Stimulated activated naive B cell treated with anti-CD40 and anti-IgM and Interleukin-4, amounts not matched to agents 10 μg/mL and 1 μg/mL and 100 μg/mL, for 72 hours (primary cell): Measurements from ENCODE around the gene TTF2.
A peak's percentile ranks its signal among the peaks of the same experiment; 100 is the strongest.

Source experiments
- ATAC-seq, 2 donors: fragments of 150-1000 bp; cut with Tn5 transposase; replicated peaks; 2 replicates each; pipeline ENCODE4 v1.10.0; 2021; ENCODE audit warnings: moderate library complexity in 1 of 2
- DNase-seq: peaks from one replicate; pipeline ENCODE4 v3.0.0; 2021
- H3K27ac Mint-ChIP-seq: one replicate; pipeline ENCODE4 v1.8.0; 2022; ENCODE audit warnings: mild to moderate bottlenecking, mixed read lengths
- H3K27me3 Mint-ChIP-seq, 2 donors: one replicate each; pipeline ENCODE4 v1.8.0; 2022; ENCODE audit warnings: mixed read lengths in 2 of 2
- H3K36me3 Mint-ChIP-seq, 2 donors: one replicate each; pipeline ENCODE4 v1.8.0; 2022; ENCODE audit warnings: mixed read lengths in 2 of 2, mild to moderate bottlenecking in 1 of 2
- H3K4me1 Mint-ChIP-seq, 2 donors: one replicate each; pipeline ENCODE4 v1.8.0; 2022; ENCODE audit warnings: mixed read lengths in 2 of 2, mild to moderate bottlenecking in 1 of 2
- H3K4me3 Mint-ChIP-seq, 2 donors: one replicate each; pipeline ENCODE4 v1.8.0; 2022; ENCODE audit warnings: mild to moderate bottlenecking in 2 of 2, mixed read lengths in 2 of 2, moderate library complexity in 1 of 2
- H3K9me3 Mint-ChIP-seq, 2 donors: one replicate each; pipeline ENCODE4 v1.8.0; 2022; ENCODE audit warnings: mixed read lengths in 2 of 2, mild to moderate bottlenecking in 1 of 2

Gene TTF2

GRCh38 chr1:117032681-117033539, 27.2 kb upstream of the TTF2 start:
- Mint-ChIP-seq H3K4me3 (no peak overlapping the region), H3K27ac (no peak overlapping the region), H3K9me3 (no peaks in the 10 kb centered on the region), H3K4me1 (peaks cover 0 to 4% of the 10 kb centered on the region in 2 donors), H3K36me3 (no peaks in the 10 kb centered on the region), H3K27me3 (no peaks in the 10 kb centered on the region)
- no peak for DNase-seq
- ATAC-seq, result no peak

DNA sequence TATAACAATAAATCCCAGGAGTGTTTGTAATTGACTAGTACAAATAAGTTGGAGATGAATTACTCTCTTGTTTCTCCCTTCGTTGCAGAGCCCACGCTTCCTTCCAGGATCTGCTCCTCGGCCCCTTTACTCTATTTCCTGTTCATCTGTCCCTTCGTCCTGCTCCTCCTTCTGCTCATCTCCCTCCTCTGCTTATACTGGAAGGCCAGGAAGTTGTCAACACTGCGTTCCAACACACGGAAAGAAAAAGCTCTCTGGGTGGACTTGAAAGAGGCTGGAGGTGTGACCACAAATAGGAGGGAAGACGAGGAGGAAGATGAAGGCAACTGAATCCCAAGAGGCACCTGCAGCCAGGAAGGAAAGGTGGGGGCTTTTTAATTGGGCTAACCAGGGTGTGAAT, 26.4 kb upstream of the TTF2 start:
- DNase-seq (no peak), ATAC-seq (no peak)
- H3K27ac Mint-ChIP-seq, result no peak overlapping the region
- peaks cover 0 to 6% of the 10 kb centered on the region in 2 donors for H3K27me3 Mint-ChIP-seq
- no peaks in the 10 kb centered on the region for H3K36me3 Mint-ChIP-seq
- peaks cover 0 to 4% of the 10 kb centered on the region in 2 donors for H3K4me1 Mint-ChIP-seq
- H3K4me3 Mint-ChIP-seq, result no peak overlapping the region
- no peaks in the 10 kb centered on the region for H3K9me3 Mint-ChIP-seq

DNA sequence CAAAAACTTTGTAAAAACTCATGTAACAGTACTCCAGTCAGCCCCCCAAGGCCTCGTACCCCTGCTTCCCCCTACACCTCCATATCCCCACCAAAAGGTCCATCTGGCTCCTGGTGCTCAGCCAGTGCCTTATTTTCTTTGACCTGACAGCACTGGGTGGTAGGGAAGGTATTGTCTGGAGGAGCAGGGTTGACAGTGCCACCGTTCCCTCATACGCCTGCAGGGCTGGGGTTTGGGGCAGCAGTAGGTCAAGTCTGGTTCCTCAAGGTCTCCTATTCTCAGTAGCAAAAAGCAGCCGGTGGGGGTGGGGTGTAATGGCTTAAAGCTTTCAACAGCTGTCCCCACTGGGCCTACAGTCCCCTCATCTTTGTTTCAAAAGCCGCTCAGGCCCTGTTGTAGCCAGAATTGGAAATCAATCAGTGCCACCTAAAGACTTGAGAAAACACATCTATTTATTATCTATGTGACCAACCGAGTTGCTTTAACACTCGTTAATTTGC, 25.3 kb upstream of the TTF2 start:
- Mint-ChIP-seq H3K4me3 (no peak overlapping the region), H3K4me1 (peaks cover 0 to 4% of the 10 kb centered on the region in 2 donors), H3K27me3 (peaks cover 0 to 7% of the 10 kb centered on the region in 2 donors), H3K36me3 (no peaks in the 10 kb centered on the region), H3K27ac (no peak overlapping the region), H3K9me3 (no peaks in the 10 kb centered on the region)
- no peak for DNase-seq
- ATAC-seq, result no peak

GRCh38 chr1:117036018-117036461, 24.1 kb upstream of the TTF2 start:
- no peak overlapping the region for H3K4me3 Mint-ChIP-seq
- no peak for ATAC-seq

GRCh38 chr1:117037802-117038201, 22.3 kb upstream of the TTF2 start:
- peaks cover 0 to 7% of the 10 kb centered on the region in 2 donors for H3K27me3 Mint-ChIP-seq
- H3K27ac Mint-ChIP-seq, result no peak overlapping the region
- H3K9me3 Mint-ChIP-seq, result peaks cover 0 to 2% of the 10 kb centered on the region in 2 donors
- no peak for ATAC-seq
- no peaks in the 10 kb centered on the region for H3K36me3 Mint-ChIP-seq
- no peak overlapping the region for H3K4me3 Mint-ChIP-seq
- no peak for DNase-seq
- peaks cover 0 to 2% of the 10 kb centered on the region in 2 donors for H3K4me1 Mint-ChIP-seq

More at GRCh38 chr1:117036018-117036461, 24.1 kb upstream of the TTF2 start:
- no peak for DNase-seq
- Mint-ChIP-seq H3K36me3 (no peaks in the 10 kb centered on the region), H3K9me3 (no peaks in the 10 kb centered on the region), H3K4me1 (peaks cover 0 to 4% of the 10 kb centered on the region in 2 donors), H3K27me3 (peaks cover 0 to 7% of the 10 kb centered on the region in 2 donors), H3K27ac (no peak overlapping the region)

DNA sequence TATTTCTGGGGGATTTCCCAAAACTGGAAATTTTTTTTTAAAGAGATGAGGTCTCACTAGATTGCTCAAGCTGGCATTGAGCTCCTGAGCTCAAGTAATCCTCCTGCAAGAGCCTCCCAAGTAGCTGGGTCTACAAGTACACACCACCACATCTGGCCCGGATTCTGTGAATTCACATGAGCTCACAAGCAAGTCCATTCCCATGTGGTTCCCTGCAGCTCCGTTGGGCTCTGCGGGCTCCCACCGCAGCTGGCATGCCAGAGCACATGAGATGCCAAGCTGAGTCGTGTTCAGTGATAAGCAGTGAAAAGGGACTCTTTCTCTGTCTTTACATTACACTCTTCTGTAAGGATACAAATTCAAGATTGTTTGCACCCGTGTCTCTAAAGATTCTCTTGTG, 21.9 kb upstream of the TTF2 start:
- Mint-ChIP-seq H3K36me3 (no peaks in the 10 kb centered on the region), H3K4me1 (no peaks in the 10 kb centered on the region), H3K27ac (no peak overlapping the region), H3K4me3 (no peak overlapping the region), H3K27me3 (peaks cover 0 to 7% of the 10 kb centered on the region in 2 donors), H3K9me3 (peaks cover 0 to 2% of the 10 kb centered on the region in 2 donors)
- DNase-seq, result no peak
- no peak for ATAC-seq

GRCh38 chr1:117044217-117044616, 15.9 kb upstream of the TTF2 start:
- no peak overlapping the region for H3K27ac Mint-ChIP-seq
- DNase-seq (no peak), ATAC-seq (no peak)
- peaks cover 0 to 1% of the 10 kb centered on the region in 2 donors for H3K36me3 Mint-ChIP-seq
- no peak overlapping the region for H3K4me3 Mint-ChIP-seq
- H3K4me1 Mint-ChIP-seq, result peaks cover 13% of the 10 kb centered on the region in 2 donors
- no peaks in the 10 kb centered on the region for H3K27me3 Mint-ChIP-seq
- H3K9me3 Mint-ChIP-seq, result peaks cover 0 to 3% of the 10 kb centered on the region in 2 donors

GRCh38 chr1:117045644-117046043, 14.5 kb upstream of the TTF2 start:
- peaks cover 0 to 3% of the 10 kb centered on the region in 2 donors for H3K9me3 Mint-ChIP-seq
- DNase-seq, result no peak
- ATAC-seq, result no peak
- peaks cover 22 to 27% of the 10 kb centered on the region in 2 donors for H3K4me1 Mint-ChIP-seq
- no peak overlapping the region for H3K27ac Mint-ChIP-seq
- peaks cover 0 to 3% of the 10 kb centered on the region in 2 donors for H3K36me3 Mint-ChIP-seq
- no peak overlapping the region for H3K4me3 Mint-ChIP-seq
- no peaks in the 10 kb centered on the region for H3K27me3 Mint-ChIP-seq

GRCh38 chr1:117046781-117047180, 13.3 kb upstream of the TTF2 start:
- Mint-ChIP-seq H3K36me3 (peaks cover 0 to 3% of the 10 kb centered on the region in 2 donors), H3K27ac (no peak overlapping the region), H3K4me1 (peaks cover 28 to 38% of the 10 kb centered on the region in 2 donors)

GRCh38 chr1:117047271-117047670, 12.9 kb upstream of the TTF2 start:
- DNase-seq, result no peak
- Mint-ChIP-seq H3K27me3 (no peaks in the 10 kb centered on the region), H3K9me3 (peaks cover 0 to 2% of the 10 kb centered on the region in 2 donors), H3K36me3 (peaks cover 0 to 3% of the 10 kb centered on the region in 2 donors), H3K4me3 (no peak overlapping the region), H3K4me1 (peaks cover 30 to 43% of the 10 kb centered on the region in 2 donors), H3K27ac (peak overlapping the region; percentile 2)
- ATAC-seq, result no peak

More at GRCh38 chr1:117046781-117047180, 13.3 kb upstream of the TTF2 start:
- Mint-ChIP-seq H3K4me3 (no peak overlapping the region), H3K9me3 (peaks cover 0 to 2% of the 10 kb centered on the region in 2 donors), H3K27me3 (no peaks in the 10 kb centered on the region)
- DNase-seq (no peak), ATAC-seq (no peak)

DNA sequence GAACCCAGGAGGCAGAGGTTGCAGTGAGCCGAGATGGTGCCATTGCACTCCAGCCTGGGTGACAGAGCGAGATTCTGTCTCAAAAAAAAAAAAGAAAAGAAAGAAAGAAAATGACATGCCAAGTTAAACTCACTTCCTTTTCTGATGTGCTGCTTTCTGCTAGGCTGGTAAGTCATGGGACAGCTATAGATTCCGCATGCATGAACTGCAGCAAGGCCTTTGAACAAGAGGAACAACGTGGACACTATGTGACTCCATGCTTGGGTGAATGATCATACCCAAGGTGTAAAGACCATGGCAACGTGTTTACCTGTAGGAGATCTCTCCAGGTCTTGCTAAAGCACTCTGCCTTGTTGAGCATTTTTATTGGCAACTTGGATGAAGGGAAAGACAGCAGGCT, 10.3 kb upstream of the TTF2 start:
- Mint-ChIP-seq H3K27me3 (no peaks in the 10 kb centered on the region), H3K4me1 (peaks cover 31 to 46% of the 10 kb centered on the region in 2 donors), H3K36me3 (peaks cover 0 to 3% of the 10 kb centered on the region in 2 donors), H3K27ac (peak overlapping the region; percentile 77), H3K9me3 (no peaks in the 10 kb centered on the region), H3K4me3 (no peak overlapping the region)
- peak; percentile 51 to 56 for ATAC-seq
- DNase-seq, result no peak

DNA sequence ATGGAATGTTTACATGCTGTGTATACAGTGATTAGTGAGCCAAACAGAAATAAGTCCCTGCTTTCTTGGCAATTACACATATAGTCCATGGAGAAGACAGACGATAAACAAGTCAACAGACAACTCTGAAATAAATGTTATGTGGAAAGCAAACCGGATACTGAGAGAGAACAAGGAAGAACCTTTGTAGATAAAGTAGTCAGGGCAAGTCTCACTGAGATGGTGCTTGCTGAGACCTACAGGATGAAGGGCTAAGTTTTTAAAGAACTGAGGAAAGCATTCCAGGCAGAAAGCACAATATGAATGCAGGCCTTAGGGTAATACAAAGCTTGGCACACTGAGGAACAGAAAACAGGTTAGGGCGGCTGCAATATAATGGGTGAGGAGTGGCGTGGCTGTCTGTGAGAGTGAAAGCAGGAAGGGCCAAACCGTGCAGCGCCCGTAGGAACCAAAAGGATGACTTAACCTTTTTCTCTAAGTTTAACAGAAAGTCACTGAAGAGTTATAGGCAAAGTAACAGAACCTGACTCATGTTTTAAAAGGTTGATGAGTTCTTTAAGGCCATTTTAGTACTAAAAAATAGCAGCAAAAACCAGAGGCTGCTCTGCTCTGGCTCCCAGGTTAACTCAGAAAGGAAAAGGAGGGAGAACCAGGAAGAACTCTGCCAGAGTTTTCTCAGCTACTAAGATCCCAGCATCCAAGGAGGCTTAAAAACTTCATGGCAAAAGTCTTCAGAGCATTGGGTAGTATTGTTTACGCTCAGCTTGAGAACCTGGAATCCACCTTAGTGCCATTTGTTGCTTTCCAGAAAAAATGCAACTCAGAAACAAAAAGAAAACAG, 8.7 kb upstream of the TTF2 start:
- DNase-seq (no peak), ATAC-seq (peak; percentile 72 to 76)
- H3K9me3 Mint-ChIP-seq, result no peaks in the 10 kb centered on the region
- peaks cover 0 to 3% of the 10 kb centered on the region in 2 donors for H3K36me3 Mint-ChIP-seq
- peak overlapping the region; percentile 95 for H3K27ac Mint-ChIP-seq
- no peaks in the 10 kb centered on the region for H3K27me3 Mint-ChIP-seq
- peak overlapping the region; percentile 18 to 74 for H3K4me3 Mint-ChIP-seq
- H3K4me1 Mint-ChIP-seq, result peaks cover 31 to 46% of the 10 kb centered on the region in 2 donors

DNA sequence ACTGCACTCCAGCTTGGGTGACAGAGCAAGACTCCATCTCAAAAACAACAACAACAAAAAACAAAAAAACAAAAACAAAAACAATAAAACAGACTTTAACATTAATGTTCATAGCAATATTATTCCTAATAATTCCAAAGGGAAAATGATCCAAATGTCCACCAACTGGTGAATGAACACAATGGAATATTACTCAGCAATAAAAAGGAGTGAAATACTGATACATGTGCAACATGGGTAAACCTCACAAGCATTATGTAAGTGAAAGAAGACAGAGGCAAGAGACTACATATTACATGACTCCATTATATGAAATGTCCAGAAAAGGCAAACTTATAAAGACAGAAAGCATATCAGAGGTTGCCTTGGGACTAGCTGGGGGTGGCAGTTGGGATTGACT, 6.1 kb upstream of the TTF2 start:
- Mint-ChIP-seq H3K4me1 (peaks cover 19 to 38% of the 10 kb centered on the region in 2 donors), H3K9me3 (no peaks in the 10 kb centered on the region), H3K27ac (no peak overlapping the region), H3K27me3 (no peaks in the 10 kb centered on the region), H3K36me3 (peaks cover 0 to 3% of the 10 kb centered on the region in 2 donors), H3K4me3 (no peak overlapping the region)
- ATAC-seq, result no peak
- no peak for DNase-seq

- no peak for DNase-seq
- Mint-ChIP-seq H3K9me3 (no peaks in the 10 kb centered on the region), H3K27me3 (no peaks in the 10 kb centered on the region), H3K36me3 (peaks cover 3 to 5% of the 10 kb centered on the region in 2 donors), H3K4me3 (no peak overlapping the region), H3K4me1 (peaks cover 8 to 16% of the 10 kb centered on the region in 2 donors), H3K27ac (no peak overlapping the region)
- no peak for ATAC-seq
Measured at GRCh38 chr1:117058810-117059209, 1.3 kb upstream of the TTF2 start.
